ENCODE measurements around the gene ITIH1.
"Not testable (repeated sequence)": the region's sequence is repeated elsewhere in the genome, so short reads cannot be mapped to it uniquely, and the experiment has no call there.

ITIH1 gene

DNA sequence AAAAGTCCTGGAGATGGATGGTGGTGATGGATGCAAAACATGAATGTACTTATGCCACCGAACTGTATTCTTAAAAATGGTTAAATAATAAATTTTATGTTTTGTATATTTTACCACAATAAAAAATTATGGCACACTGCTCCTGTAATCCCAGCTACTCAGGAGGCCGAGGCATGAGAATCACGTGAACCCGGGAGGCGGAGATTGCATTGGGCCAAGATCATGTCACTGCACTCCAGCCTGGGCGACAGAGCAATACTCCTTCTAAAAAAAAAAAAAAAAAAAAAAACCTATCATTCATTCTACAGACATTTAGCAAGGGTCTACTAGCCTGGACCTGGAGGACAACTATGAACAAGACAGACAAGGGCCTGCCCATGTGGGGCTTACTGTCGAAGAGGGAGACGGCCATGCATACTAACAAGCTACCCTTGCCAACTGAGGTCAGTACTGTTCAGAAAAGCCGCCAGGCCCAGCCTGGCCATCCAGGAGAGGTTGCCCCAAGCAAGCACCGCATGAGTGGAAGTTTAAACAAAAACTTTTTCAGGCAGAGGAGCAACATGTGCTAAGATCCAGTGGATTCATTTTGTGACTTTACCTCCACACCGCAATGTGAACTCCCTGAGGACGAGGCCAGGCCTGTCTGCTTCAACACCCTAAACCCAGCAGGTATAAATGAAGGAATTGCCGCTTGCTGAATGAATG lies 3.9 kb upstream of the ITIH1 start:
- no peak for DNase-seq (ENCODE audit: insufficient read length, low spot score)
- no peak for FAIRE-seq
- TF ChIP-seq POLR2AphosphoS5 (IDR thresholded peaks at IDR 0.05; ENCODE audit: low read depth, low read length) (no peak), POLR2A (IDR thresholded peaks at IDR 0.05; ENCODE audit: low read depth, low read length) (no peak), SPI1 (IDR thresholded peaks at IDR 0.05; ENCODE audit: low read depth, low read length) (no peak), POU2F2 (IDR thresholded peaks at IDR 0.05; ENCODE audit: low read depth, low read length) (no peak), PAX5 (IDR thresholded peaks at IDR 0.05; ENCODE audit: insufficient read depth, low read length, severe bottlenecking) (no peak)

GRCh38 chr3:52774066-52774713 lies 3.2 kb upstream of the ITIH1 start:
- no peak for DNase-seq (ENCODE audit: insufficient read length, low spot score)
- FAIRE-seq = no peak
- TF ChIP-seq POLR2AphosphoS5 (IDR thresholded peaks at IDR 0.05; ENCODE audit: low read depth, low read length) = no peak
- TF ChIP-seq PAX5 (IDR thresholded peaks at IDR 0.05; ENCODE audit: insufficient read depth, low read length, severe bottlenecking) = no peak
- TF ChIP-seq SPI1 (IDR thresholded peaks at IDR 0.05; ENCODE audit: low read depth, low read length) = no peak
- no peak for TF ChIP-seq POU2F2 (IDR thresholded peaks at IDR 0.05; ENCODE audit: low read depth, low read length)
- no peak for TF ChIP-seq POLR2A (IDR thresholded peaks at IDR 0.05; ENCODE audit: low read depth, low read length)

DNA sequence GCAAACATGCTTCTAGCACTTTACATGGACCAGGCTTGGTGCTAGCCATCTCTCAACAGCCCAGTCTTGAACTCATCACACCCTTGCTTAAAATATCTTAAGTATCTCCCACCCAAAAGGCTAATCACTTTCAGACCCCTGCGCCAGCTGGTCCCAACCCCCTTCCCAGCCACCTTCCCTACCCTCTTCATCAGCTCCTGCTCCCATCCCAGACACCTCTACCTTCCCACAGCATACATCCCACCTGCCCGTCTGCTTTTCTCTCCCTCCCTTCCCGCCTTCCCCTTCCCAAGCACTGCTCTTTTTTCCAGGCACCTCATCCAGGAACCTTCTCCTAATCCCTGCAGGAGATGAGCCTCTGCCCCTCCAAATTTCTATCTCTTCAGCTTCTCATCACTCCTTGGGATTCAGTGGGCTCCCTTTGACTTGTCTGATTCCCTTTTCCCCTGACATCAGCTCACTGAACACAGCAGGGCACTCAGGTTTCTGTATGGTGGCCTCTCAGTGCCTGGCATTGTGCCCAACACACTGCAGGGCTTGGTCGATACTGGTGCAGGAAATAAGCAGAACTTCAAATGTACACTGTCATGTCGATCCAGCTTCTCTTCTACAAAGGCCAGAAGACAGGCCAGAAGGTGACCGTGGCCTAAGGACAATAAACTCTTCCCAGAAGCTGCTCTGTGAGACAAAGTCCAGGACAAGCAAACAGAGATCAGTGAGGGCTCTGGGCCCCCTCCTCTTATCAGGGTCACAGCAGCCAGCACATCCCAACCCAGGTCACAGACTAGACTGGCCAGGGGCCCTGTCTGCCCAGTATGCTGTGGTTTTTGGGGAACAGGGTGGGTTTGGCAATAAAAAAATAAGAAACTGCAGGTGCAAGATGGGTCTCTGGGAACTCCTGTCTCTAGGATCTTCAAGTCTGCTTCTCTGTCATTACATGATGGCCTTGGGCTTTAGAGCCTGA lies 2.2 kb upstream of the ITIH1 start:
- FAIRE-seq = no peak
- no peak for TF ChIP-seq PAX5 (IDR thresholded peaks at IDR 0.05; ENCODE audit: insufficient read depth, low read length, severe bottlenecking)
- DNase-seq (ENCODE audit: insufficient read length, low spot score) = no peak

DNA sequence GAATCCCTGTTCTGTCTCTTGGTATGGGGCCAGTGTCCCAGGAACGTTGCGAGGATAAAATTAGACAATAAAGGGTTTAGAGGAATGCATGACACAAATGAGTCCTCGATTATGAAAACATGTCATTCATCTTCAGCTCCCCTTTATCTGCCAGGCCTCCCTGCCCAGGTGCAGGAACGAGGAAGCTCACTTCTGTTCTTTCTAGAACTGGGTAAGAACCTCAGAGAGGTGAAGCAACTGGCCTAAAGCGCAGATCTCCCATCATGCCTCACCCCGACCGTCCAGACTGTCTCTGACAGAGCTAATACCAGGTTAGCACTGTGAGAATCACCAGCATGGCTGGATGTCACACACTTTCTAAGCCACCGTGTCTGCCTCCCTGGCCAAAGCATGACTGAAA lies 1.5 kb upstream of the ITIH1 start:
- FAIRE-seq (no peak), DNase-seq (ENCODE audit: insufficient read length, low spot score) (no peak)
- TF ChIP-seq POU2F2 (IDR thresholded peaks at IDR 0.05; ENCODE audit: low read depth, low read length) = no peak
- no peak for TF ChIP-seq PAX5 (IDR thresholded peaks at IDR 0.05; ENCODE audit: insufficient read depth, low read length, severe bottlenecking)
- TF ChIP-seq TAF1 (IDR thresholded peaks at IDR 0.05; ENCODE audit: low read depth, low read length) = no peak
- no peak for TF ChIP-seq POLR2AphosphoS5 (IDR thresholded peaks at IDR 0.05; ENCODE audit: low read depth, low read length)
- TF ChIP-seq POLR2A (IDR thresholded peaks at IDR 0.05; ENCODE audit: low read depth, low read length) = no peak
- no peak for TF ChIP-seq SPI1 (IDR thresholded peaks at IDR 0.05; ENCODE audit: low read depth, low read length)

DNA sequence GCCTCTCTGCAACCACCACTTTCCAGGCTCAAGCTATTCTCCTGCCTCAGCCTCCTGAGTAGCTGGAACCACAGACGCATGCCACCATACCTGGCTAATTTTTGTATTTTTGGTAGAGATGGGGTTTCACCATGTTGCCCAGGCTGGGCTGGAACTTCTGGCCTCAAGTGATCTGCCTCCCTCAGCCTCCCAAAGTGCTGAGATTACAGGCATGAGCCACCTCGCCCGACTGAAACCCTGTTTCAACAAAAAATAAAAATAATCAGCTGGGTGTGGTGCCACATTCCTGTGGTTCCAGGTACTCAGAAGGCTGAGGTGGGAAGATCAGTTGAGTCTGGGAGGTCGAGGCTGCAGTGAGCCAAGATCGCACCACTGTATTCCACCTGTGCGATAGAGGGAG lies 913 bp upstream of the ITIH1 start:
- not testable (repeated sequence) for DNase-seq (ENCODE audit: insufficient read length, low spot score); FAIRE-seq

- no peak for DNase-seq (ENCODE audit: insufficient read length, low spot score)
- FAIRE-seq = no peak
- no peak for TF ChIP-seq SPI1 (IDR thresholded peaks at IDR 0.05; ENCODE audit: low read depth, low read length)
- TF ChIP-seq POLR2A (IDR thresholded peaks at IDR 0.05; ENCODE audit: low read depth, low read length) = no peak
- no peak for TF ChIP-seq PAX5 (IDR thresholded peaks at IDR 0.05; ENCODE audit: insufficient read depth, low read length, severe bottlenecking)
- TF ChIP-seq POU2F2 (IDR thresholded peaks at IDR 0.05; ENCODE audit: low read depth, low read length) = no peak
- no peak for TF ChIP-seq POLR2AphosphoS5 (IDR thresholded peaks at IDR 0.05; ENCODE audit: low read depth, low read length)
- TF ChIP-seq TAF1 (IDR thresholded peaks at IDR 0.05; ENCODE audit: low read depth, low read length) = no peak
Measured at GRCh38 chr3:52777959-52778805, 783 bp downstream of the ITIH1 start.

GRCh38 chr3:52779011-52779836 lies 1.8 kb downstream of the ITIH1 start:
- no peak for TF ChIP-seq POU2F2 (IDR thresholded peaks at IDR 0.05; ENCODE audit: low read depth, low read length)
- no peak for TF ChIP-seq PAX5 (IDR thresholded peaks at IDR 0.05; ENCODE audit: insufficient read depth, low read length, severe bottlenecking)
- TF ChIP-seq POLR2A (IDR thresholded peaks at IDR 0.05; ENCODE audit: low read depth, low read length) = no peak
- peak; percentile 89 for TF ChIP-seq SPI1 (IDR thresholded peaks at IDR 0.05; ENCODE audit: low read depth, low read length)
- TF ChIP-seq TAF1 (IDR thresholded peaks at IDR 0.05; ENCODE audit: low read depth, low read length) = no peak
- no peak for TF ChIP-seq POLR2AphosphoS5 (IDR thresholded peaks at IDR 0.05; ENCODE audit: low read depth, low read length)
- FAIRE-seq = peak; percentile 82
- DNase-seq (ENCODE audit: insufficient read length, low spot score) = no peak

GRCh38 chr3:52779837-52780585 lies 2.6 kb downstream of the ITIH1 start:
- FAIRE-seq = no peak
- no peak for DNase-seq (ENCODE audit: insufficient read length, low spot score)
- TF ChIP-seq POU2F2 (IDR thresholded peaks at IDR 0.05; ENCODE audit: low read depth, low read length) (no peak), PAX5 (IDR thresholded peaks at IDR 0.05; ENCODE audit: insufficient read depth, low read length, severe bottlenecking) (no peak), SPI1 (IDR thresholded peaks at IDR 0.05; ENCODE audit: low read depth, low read length) (no peak), POLR2AphosphoS5 (IDR thresholded peaks at IDR 0.05; ENCODE audit: low read depth, low read length) (no peak), TAF1 (IDR thresholded peaks at IDR 0.05; ENCODE audit: low read depth, low read length) (no peak)
